A549 treated with GW870086 at 1 μM for 4 hours (cell line): Measurements from ENCODE around the gene GINS2. TPM values are rescaled to one million over a fixed set of nuclear protein-coding genes. Genes with fewer than 3 reads are reported as not detected.

Source experiments
- total RNA-seq: library from RNA; stranded (reverse); fragments of 200-300 nt; extraction: Qiagen RNA extraction; gene quantifications from 5 replicates; pipeline ENCODE4 v1.2.3, GENCODE V29; 2022; ENCODE audit warnings: low read depth

The GINS2 gene
- total RNA-seq, result 29.1 to 36.2 TPM (median 30.9 TPM) in 5 replicates

GRCh38 chr16:85688586-85689284, at the start of gene GINS2:
Gene GINS2, minus strand, starts transcription at chr16:85688954. Its CDS starts 56 bp downstream, at chr16:85688898.

Other genes with a start within 250 kb of the GINS2 start
- 18.0 to 24.8 TPM (median 21.8 TPM) in 5 replicates for gene GSE1, start 75.6 kb downstream of the GINS2 start, total RNA-seq
- gene C16orf74, start 62.1 kb upstream of the GINS2 start, total RNA-seq, result 12.7 to 18.1 TPM (median 15.0 TPM) in 5 replicates
- gene EMC8, start 110.6 kb upstream of the GINS2 start, total RNA-seq, result 55.0 to 76.6 TPM (median 73.0 TPM) in 5 replicates
- gene COX4I1, start 110.7 kb upstream of the GINS2 start, total RNA-seq, result 769 to 818 TPM (median 778 TPM) in 5 replicates
- gene IRF8, start 210.2 kb upstream of the GINS2 start, total RNA-seq, result 0.35 to 0.69 TPM (median 0.53 TPM) in 5 replicates